IMR-90 (cell line): Measurements from ENCODE around the gene MRPS16. TPM values are rescaled to one million over a fixed set of nuclear protein-coding genes. Genes with fewer than 3 reads are reported as not detected.

Experiments used
- ATAC-seq: fragments of 200-7000 bp; cut with Tn5 transposase; 2 replicates; pipeline ENCODE4 v1.9.1; 2020; ENCODE audit warnings: low read depth, mild to moderate bottlenecking, moderate library complexity
- BruUV-seq: library from RNA; stranded (reverse); fragments of 400-500 nt; replicated peaks from 2 replicates; lab custom pipeline; 2021; lab: Mats Ljungman, UMichigan
- CTCF ChIA-PET: fragments of 300-600 bp; formaldehyde crosslinking; extraction: SDS; loops from one replicate; lab custom pipeline; 2021; ENCODE audit warnings: antibody characterized with exemption; lab: Yijun Ruan, JAX
- POLR2A ChIA-PET: fragments of 300-600 bp; sonication (Branson Sonifier 250); formaldehyde crosslinking; loops from one replicate; lab custom pipeline; 2022; ENCODE audit warnings: antibody characterized with exemption; ENCODE audit not compliant: unreplicated experiment; lab: Charles Lee
- DNase-seq: peaks from one replicate; pipeline ENCODE4 v3.0.0; 2013
- H2AFZ ChIP-seq: replicated peaks from 2 replicates; pipeline ENCODE3; 2013; ENCODE audit warnings: low read length, mild to moderate bottlenecking; ENCODE audit not compliant: poor library complexity
- H2AK5ac ChIP-seq: 2 replicates; pipeline ENCODE4 v1.6.1; 2013; ENCODE audit warnings: low read depth, low read length, inconsistent platforms
- H2AK9ac ChIP-seq: replicated peaks from 2 replicates; pipeline ENCODE3; 2013; ENCODE audit warnings: mild to moderate bottlenecking, low read depth, low read length, moderate library complexity; ENCODE audit not compliant: poor library complexity
- H2BK120ac ChIP-seq: 2 replicates; pipeline ENCODE4 v1.6.1; 2013; ENCODE audit warnings: low read depth, low read length, inconsistent platforms
- H2BK15ac ChIP-seq: 3 replicates; pipeline ENCODE4 v1.6.1; 2013; ENCODE audit warnings: low read depth, low read length, inconsistent platforms
- H2BK20ac ChIP-seq: 2 replicates; pipeline ENCODE4 v1.6.1; 2013; ENCODE audit warnings: low read depth, mild to moderate bottlenecking, inconsistent platforms, low read length, moderate library complexity
- H2BK5ac ChIP-seq: 2 replicates; pipeline ENCODE4 v1.6.1; 2013; ENCODE audit warnings: mild to moderate bottlenecking, low read depth, low read length, inconsistent platforms; ENCODE audit not compliant: poor library complexity, severe bottlenecking
- H3K14ac ChIP-seq: replicated peaks from 2 replicates; pipeline ENCODE4 v1.6.1; 2013; ENCODE audit warnings: low read depth, low read length, inconsistent platforms
- H3K18ac ChIP-seq: 2 replicates; pipeline ENCODE4 v1.6.1; 2013; ENCODE audit warnings: low read depth, low read length, control low read depth
- H3K23ac ChIP-seq: 2 replicates; pipeline ENCODE4 v1.6.1; 2013; ENCODE audit warnings: low read depth, low read length, inconsistent platforms
- H3K27ac ChIP-seq: 2 replicates; pipeline ENCODE4 v1.5.1; 2013; ENCODE audit warnings: mild to moderate bottlenecking, control low read depth, low read length; ENCODE audit not compliant: insufficient read depth
- H3K27me3 ChIP-seq: 2 replicates; pipeline ENCODE4 v1.6.1; 2013; ENCODE audit warnings: low read length; ENCODE audit not compliant: control insufficient read depth, insufficient read depth
- H3K36me3 ChIP-seq: 2 replicates; pipeline ENCODE4 v1.6.1; 2013; ENCODE audit warnings: low read length, mixed read lengths; ENCODE audit not compliant: control insufficient read depth, insufficient read depth
- H3K4ac ChIP-seq: 2 replicates; pipeline ENCODE4 v1.6.1; 2013; ENCODE audit warnings: low read depth, low read length, inconsistent platforms
- H3K4me1 ChIP-seq: 2 replicates; pipeline ENCODE4 v1.6.1; 2013; ENCODE audit warnings: low read length, mixed read lengths; ENCODE audit not compliant: control insufficient read depth, insufficient read depth
- H3K4me2 ChIP-seq: 2 replicates; pipeline ENCODE4 v1.6.1; 2013; ENCODE audit warnings: low read depth, mild to moderate bottlenecking, control low read depth, low read length, moderate library complexity
- H3K4me3 ChIP-seq: 2 replicates; pipeline ENCODE4 v1.5.1; 2013; ENCODE audit warnings: low read depth, mild to moderate bottlenecking, control low read depth, low read length, moderate library complexity; ENCODE audit not compliant: insufficient read depth
- H3K56ac ChIP-seq: 2 replicates; pipeline ENCODE4 v1.6.1; 2013; ENCODE audit warnings: low read length, inconsistent platforms; ENCODE audit not compliant: insufficient read depth; ENCODE audit errors: extremely low read depth
- H3K79me1 ChIP-seq, 2 experiments: 2 replicates each; pipeline ENCODE4 v1.6.1; 2013; ENCODE audit warnings: low read length in 2 of 2, inconsistent platforms in 1 of 2, low read depth in 1 of 2
- H3K9ac ChIP-seq: 2 replicates; pipeline ENCODE4 v1.6.1; 2013; ENCODE audit warnings: low read depth, low read length, control low read depth
- H3K9me1 ChIP-seq: 2 replicates; pipeline ENCODE4 v1.6.1; 2013; ENCODE audit warnings: low read length, inconsistent platforms; ENCODE audit not compliant: insufficient read depth
- H3K9me3 ChIP-seq: 2 replicates; pipeline ENCODE4 v1.6.1; 2013; ENCODE audit warnings: low read length; ENCODE audit not compliant: control insufficient read depth, insufficient read depth
- H4K20me1 ChIP-seq: 2 replicates; pipeline ENCODE4 v1.6.1; 2013; ENCODE audit warnings: low read length, inconsistent platforms; ENCODE audit not compliant: insufficient read depth
- H4K5ac ChIP-seq: 2 replicates; pipeline ENCODE4 v1.6.1; 2013; ENCODE audit warnings: mild to moderate bottlenecking, low read depth, low read length, control low read depth
- H4K8ac ChIP-seq, 2 experiments: 2 replicates each; pipeline ENCODE4 v1.6.1; 2013; ENCODE audit warnings: low read depth in 2 of 2, low read length in 2 of 2, control low read depth in 1 of 2, inconsistent platforms in 1 of 2
- H4K91ac ChIP-seq: 2 replicates; pipeline ENCODE4 v1.6.1; 2013; ENCODE audit warnings: low read depth, low read length, inconsistent platforms; ENCODE audit not compliant: insufficient read depth
- BHLHE40 ChIP-seq: fragments of 150-350 bp; IDR thresholded peaks from 2 replicates; pipeline ENCODE4 v1.6.1; 2016; ENCODE audit warnings: mild to moderate bottlenecking, low read depth, low read length
- CEBPB ChIP-seq: IDR thresholded peaks from 2 replicates; pipeline ENCODE4 v1.6.1; 2012; ENCODE audit warnings: low read depth, low read length, improper control_type of control experiment
- CHD1 ChIP-seq: IDR thresholded peaks from 2 replicates; pipeline ENCODE4 v1.6.1; 2012; ENCODE audit warnings: low read depth, low read length, improper control_type of control experiment
- ELK1 ChIP-seq: fragments of 150-350 bp; IDR thresholded peaks from 2 replicates; pipeline ENCODE4 v1.6.1; 2016; ENCODE audit warnings: low read depth, mild to moderate bottlenecking, low read length, moderate library complexity, borderline replicate concordance
- FOS ChIP-seq: fragments of 150-350 bp; IDR thresholded peaks from 2 replicates; pipeline ENCODE4 v1.6.1; 2016; ENCODE audit warnings: low read depth, low read length
- MAFK ChIP-seq: IDR thresholded peaks from 2 replicates; pipeline ENCODE4 v1.6.1; 2012; ENCODE audit warnings: low read depth, low read length, improper control_type of control experiment
- MAZ ChIP-seq: IDR thresholded peaks from 2 replicates; pipeline ENCODE4 v1.6.1; 2012; ENCODE audit warnings: low read depth, mild to moderate bottlenecking, low read length, improper control_type of control experiment, moderate library complexity, borderline replicate concordance
- MXI1 ChIP-seq: IDR thresholded peaks from 2 replicates; pipeline ENCODE4 v1.6.1; 2012; ENCODE audit warnings: low read depth, mild to moderate bottlenecking, low read length, moderate library complexity, borderline replicate concordance
- NFE2L2 ChIP-seq: fragments of 150-350 bp; IDR thresholded peaks from 2 replicates; pipeline ENCODE4 v1.6.1; 2016; ENCODE audit warnings: low read depth, mild to moderate bottlenecking, low read length
- POLR2A ChIP-seq: IDR thresholded peaks from 2 replicates; pipeline ENCODE4 v1.6.1; 2012; ENCODE audit warnings: mild to moderate bottlenecking, low read depth, low read length
- RAD21 ChIP-seq: IDR thresholded peaks from 2 replicates; pipeline ENCODE4 v1.6.1; 2012; ENCODE audit warnings: low read length, improper control_type of control experiment
- RCOR1 ChIP-seq: IDR thresholded peaks from 2 replicates; pipeline ENCODE4 v1.6.1; 2012; ENCODE audit warnings: mild to moderate bottlenecking, low read length, improper control_type of control experiment; ENCODE audit not compliant: insufficient replicate concordance
- RFX5 ChIP-seq: IDR thresholded peaks from 2 replicates; pipeline ENCODE4 v1.8.0; 2012; ENCODE audit warnings: low read depth, mild to moderate bottlenecking, low read length, moderate library complexity
- SMC3 ChIP-seq: fragments of 150-350 bp; IDR thresholded peaks from 2 replicates; pipeline ENCODE4 v1.6.1; 2016; ENCODE audit warnings: low read depth, mild to moderate bottlenecking, antibody characterized with exemption, low read length, moderate library complexity
- USF2 ChIP-seq: fragments of 150-350 bp; IDR thresholded peaks from 2 replicates; pipeline ENCODE4 v1.6.1; 2017; ENCODE audit warnings: mild to moderate bottlenecking, antibody characterized with exemption, low read length, low read depth
- dilution Hi-C: fragments of 300-500 bp; cut with HindIII; formaldehyde crosslinking; loops from one replicate; pipeline ENCODE4 v1.14.3; 2018; ENCODE audit warnings: low sequenced_read_pairs; ENCODE audit not compliant: unreplicated experiment
- in situ Hi-C: fragments of 300-500 bp; cut with MboI; formaldehyde crosslinking; loops from 3 replicates; pipeline ENCODE4 v1.14.3; 2019; ENCODE audit warnings: low sequenced_read_pairs, inconsistent platforms, mixed read lengths
- intact Hi-C: fragments of 100-400 bp; cut with micrococcal nuclease; formaldehyde crosslinking; loops from 2 replicates; pipeline ENCODE4 v1.10.0; 2022
- polyA plus RNA-seq, 3 experiments: library from polyadenylated mRNA; depleted of rRNA; stranded (reverse); fragments of >200 nt; gene quantifications; 2 replicates each; pipeline ENCODE4 v1.2.3, GENCODE V29; 2012; ENCODE audit warnings: low replicate concordance in 1 of 3
- total RNA-seq: library from RNA; depleted of rRNA; stranded (reverse); fragments of >200 nt; gene quantifications from 2 replicates; pipeline ENCODE4 v1.2.3, GENCODE V29; 2012
- TF ChIP-seq, protein P1 (sequence below): conservative IDR thresholded peaks from 2 replicates; pipeline ENCODE4 v1.5.1; 2012; ENCODE audit warnings: mild to moderate bottlenecking, low read depth, low read length, improper control_type of control experiment

The MRPS16 gene
- total and polyA plus RNA-seq, 2 of the 4 experiments (the other 2 are of a cell fraction): 45.3 to 62.4 TPM

DNA sequence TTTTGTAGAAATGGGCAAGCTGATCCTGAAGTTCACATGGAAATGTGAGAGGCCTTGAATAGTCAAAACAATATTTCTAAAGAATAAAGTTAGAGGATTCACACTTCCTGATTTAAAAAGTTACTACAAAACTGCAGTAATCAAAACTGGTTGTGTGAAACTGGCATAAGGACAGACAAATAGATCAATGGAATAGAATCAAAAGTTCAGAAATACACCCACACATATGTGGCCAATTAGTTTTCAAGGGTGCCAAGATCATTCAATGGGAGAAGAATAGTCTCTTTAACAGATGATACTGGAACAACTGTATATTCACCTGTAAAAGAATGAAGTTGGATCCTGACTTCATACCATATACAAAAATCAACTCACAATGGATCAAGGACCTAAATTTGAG is 33.1 kb downstream of the MRPS16 start:
- Histone ChIP-seq H4K5ac (no peak overlapping the region), H3K18ac (no peak overlapping the region), H3K27ac (no peak overlapping the region), H3K56ac (no peak overlapping the region), H3K36me3 (peaks cover 15% of the 10 kb centered on the region), H2BK20ac (no peak overlapping the region), H3K23ac (no peak overlapping the region), H3K9ac (no peak overlapping the region), H3K27me3 (no peaks in the 10 kb centered on the region), H2BK5ac (no peak overlapping the region), H3K9me3 (no peaks in the 10 kb centered on the region), H4K20me1 (no peaks in the 10 kb centered on the region; the same call in 1 of the 2 replicates), H3K4me3 (no peak overlapping the region), H3K9me1 (0 out of 2 replicates have a peak, but pooled peaks cover 3% of the 10 kb centered on the region), H3K14ac (no peak overlapping the region), H3K4me1 (no peaks in the 10 kb centered on the region), H2BK120ac (no peak overlapping the region), H4K91ac (no peak overlapping the region), H2AK5ac (no peak overlapping the region), H3K4me2 (no peak overlapping the region), H2BK15ac (no peak overlapping the region), H4K8ac (no peak overlapping the region), H3K4ac (no peak overlapping the region), H2AK9ac (no peak overlapping the region), H2AFZ (no peak overlapping the region), H3K79me1 (no peaks in the 10 kb centered on the region; a peak in 2 of 4 replicates)
- no TSS peak for BruUV-seq
- intact Hi-C loops: no loop called here
- DNase-seq: no peak
- TF ChIP-seq NFE2L2 (no peak), ELK1 (no peak), POLR2A (no peak), USF2 (no peak), RCOR1 (no peak), FOS (no peak), RAD21 (no peak), SMC3 (no peak), BHLHE40 (no peak), CHD1 (no peak), MXI1 (no peak), RFX5 (no peak), CEBPB (no peak), MAFK (no peak), MAZ (no peak)
- TF ChIP-seq, protein P1, sequence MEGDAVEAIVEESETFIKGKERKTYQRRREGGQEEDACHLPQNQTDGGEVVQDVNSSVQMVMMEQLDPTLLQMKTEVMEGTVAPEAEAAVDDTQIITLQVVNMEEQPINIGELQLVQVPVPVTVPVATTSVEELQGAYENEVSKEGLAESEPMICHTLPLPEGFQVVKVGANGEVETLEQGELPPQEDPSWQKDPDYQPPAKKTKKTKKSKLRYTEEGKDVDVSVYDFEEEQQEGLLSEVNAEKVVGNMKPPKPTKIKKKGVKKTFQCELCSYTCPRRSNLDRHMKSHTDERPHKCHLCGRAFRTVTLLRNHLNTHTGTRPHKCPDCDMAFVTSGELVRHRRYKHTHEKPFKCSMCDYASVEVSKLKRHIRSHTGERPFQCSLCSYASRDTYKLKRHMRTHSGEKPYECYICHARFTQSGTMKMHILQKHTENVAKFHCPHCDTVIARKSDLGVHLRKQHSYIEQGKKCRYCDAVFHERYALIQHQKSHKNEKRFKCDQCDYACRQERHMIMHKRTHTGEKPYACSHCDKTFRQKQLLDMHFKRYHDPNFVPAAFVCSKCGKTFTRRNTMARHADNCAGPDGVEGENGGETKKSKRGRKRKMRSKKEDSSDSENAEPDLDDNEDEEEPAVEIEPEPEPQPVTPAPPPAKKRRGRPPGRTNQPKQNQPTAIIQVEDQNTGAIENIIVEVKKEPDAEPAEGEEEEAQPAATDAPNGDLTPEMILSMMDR: no peak
- in situ Hi-C loops: no loop called here
- POLR2A ChIA-PET: no interaction called here
- dilution Hi-C loops: no loop called here
- no peak for ATAC-seq
- CTCF ChIA-PET: no interaction called here
